ENCODE results near the gene PCBP1. TPM values are rescaled to one million over a fixed set of nuclear protein-coding genes. Genes with fewer than 3 reads are reported as not detected.
A peak's percentile ranks its signal among the peaks of the same experiment; 100 is the strongest.
"Not testable (repeated sequence)": the region's sequence is repeated elsewhere in the genome, so short reads cannot be mapped to it uniquely, and the experiment has no call there.

Gene PCBP1
- polyA plus RNA-seq, 1 donor: 290 TPM

DNA sequence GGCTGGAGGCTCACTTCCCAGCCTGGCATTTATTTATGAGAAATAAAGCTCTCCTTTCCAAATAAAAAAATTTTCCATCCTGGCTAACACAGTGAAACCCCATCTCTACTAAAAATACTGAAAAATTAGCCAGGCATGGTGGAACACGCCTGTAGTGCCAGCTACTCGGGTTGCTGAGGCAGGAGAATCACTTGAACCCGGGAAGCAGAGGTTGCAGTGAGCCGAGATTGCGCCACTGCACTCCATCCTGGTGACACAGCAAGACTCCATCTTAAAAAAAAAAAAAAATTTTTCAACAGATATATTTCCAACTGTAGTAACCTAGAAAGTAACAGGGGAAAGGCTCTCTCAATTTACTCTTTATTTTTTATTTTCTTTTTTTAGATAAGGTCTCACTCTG lies 6.1 kb upstream of the PCBP1 start:
- DNase-seq: no peak

DNA sequence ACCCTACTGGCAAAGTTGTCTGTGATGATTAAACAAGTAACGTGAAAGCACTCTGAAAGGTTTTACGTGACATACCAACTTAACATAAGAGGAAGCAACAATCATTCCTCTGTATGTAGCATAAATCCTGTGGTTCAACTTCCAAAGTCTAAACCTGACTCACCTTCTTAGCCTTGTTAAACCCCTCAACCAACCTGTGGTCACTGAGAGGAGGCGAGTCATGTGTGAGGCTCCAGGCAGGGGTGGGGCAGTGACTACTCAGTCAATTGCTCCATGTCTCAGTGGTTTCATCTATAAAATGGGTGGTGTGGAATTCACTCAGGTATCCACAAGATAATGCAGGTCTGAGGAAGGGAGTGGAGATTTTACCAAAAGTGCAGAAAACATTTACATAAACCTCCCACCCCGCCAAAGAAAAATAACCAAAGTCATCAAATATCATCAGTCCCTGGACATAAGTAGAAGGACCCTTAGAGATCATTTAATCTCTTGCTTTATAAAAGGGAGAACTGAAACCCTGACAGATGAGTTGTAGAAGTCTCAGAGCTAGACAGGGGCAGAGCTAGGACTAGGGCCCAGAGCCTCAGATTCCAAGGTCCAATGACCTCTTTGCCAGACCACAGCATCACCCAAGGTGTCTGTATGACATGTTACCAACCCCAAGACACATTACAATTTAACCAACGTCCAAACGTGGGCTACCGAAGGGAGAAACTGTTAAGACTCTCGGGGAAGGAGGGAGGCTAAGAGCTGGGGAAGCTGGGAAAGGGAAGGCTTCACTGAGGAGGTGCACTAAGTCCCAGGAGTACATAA lies 3.7 kb upstream of the PCBP1 start:
- DNase-seq: no peak

DNA sequence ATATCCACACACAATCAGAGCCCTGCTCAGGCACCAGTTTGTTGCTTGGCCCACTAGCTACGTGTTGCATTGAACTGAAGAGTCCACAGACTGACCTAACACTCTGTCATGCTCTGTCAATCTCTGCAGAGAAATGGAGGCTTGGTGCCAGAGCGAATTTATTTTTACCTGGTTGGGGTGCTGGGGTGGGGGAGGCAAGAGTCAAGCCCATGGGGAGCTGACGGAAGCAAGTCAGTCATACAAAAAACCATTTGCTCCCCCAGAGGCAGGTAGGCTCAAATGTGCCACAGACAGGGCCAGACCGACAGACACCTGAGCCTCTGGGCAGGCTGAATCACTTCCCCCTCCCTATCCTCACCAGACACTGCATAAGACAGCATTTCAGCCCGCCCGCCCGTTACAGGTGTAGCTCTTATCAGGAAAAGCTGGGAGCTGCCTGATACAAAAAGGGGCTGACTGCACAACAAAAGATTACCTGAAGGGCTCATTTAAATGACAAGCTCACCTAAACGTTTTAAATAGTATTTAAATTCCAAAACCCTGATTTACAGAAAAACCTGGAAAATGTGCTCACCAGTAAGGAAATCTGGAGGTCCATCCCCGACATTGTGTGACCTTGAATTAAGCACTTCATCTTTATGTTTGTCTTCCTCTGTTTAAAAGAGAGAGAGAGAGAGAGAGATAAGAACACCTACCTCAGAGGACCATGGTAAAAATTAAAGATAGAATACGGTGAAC lies 2.1 kb upstream of the PCBP1 start:
- DNase-seq: no peak

DNA sequence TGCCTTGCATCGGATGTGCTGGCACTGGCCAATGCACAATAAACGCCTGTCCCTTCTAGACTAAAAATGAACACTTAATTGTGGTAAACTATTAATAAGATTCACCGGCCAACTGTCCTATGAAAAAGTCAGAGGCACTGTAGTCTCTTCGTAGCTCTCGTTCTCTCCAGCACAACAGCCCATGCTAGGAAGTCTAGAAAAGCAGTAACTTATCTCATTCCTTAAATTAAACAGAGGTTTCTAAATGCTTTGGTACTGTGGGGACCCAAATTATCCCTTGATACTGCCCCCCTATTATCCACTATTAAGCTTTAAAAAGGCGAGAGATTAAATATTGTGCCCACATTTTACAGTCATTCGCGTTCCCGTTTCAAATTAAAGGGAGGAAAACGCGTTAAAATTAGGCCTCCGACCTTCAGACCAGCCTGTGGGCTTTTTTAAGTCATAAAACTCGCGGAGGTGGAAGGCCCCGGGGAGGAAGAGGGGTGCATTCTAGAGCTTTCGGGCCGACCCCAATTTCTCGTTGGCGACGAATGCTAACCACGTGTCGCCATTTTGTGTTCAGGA lies 1.5 kb upstream of the PCBP1 start:
- DNase-seq: no peak

DNA sequence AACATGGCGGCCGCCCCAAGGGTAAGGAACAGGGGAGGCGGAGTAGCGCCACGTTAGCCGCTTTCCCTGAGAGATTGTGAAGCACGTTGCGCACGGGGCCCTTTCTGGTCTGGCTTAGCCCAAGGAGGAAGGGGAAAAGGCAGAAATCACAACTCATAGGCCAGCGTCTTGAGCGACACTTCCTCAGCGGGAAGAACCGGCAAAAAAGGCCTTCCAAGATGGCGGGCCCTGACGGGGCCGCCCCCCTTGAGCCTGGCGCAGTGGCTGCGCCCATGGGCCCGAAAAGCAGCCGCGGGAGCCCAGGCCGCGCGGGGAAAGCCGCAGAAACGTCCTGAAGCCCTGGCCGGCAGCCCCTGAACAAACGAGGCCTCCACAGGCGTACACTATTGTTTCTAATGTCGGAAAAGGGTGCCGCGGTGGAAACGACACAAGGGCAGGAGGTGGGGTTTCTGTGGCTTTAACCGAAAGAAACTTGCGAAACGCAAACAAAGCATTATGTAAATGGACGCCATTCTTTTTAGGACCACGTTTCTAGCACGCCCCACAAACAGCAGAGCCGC lies 919 bp upstream of the PCBP1 start:
- DNase-seq: peak; percentile 83

DNA sequence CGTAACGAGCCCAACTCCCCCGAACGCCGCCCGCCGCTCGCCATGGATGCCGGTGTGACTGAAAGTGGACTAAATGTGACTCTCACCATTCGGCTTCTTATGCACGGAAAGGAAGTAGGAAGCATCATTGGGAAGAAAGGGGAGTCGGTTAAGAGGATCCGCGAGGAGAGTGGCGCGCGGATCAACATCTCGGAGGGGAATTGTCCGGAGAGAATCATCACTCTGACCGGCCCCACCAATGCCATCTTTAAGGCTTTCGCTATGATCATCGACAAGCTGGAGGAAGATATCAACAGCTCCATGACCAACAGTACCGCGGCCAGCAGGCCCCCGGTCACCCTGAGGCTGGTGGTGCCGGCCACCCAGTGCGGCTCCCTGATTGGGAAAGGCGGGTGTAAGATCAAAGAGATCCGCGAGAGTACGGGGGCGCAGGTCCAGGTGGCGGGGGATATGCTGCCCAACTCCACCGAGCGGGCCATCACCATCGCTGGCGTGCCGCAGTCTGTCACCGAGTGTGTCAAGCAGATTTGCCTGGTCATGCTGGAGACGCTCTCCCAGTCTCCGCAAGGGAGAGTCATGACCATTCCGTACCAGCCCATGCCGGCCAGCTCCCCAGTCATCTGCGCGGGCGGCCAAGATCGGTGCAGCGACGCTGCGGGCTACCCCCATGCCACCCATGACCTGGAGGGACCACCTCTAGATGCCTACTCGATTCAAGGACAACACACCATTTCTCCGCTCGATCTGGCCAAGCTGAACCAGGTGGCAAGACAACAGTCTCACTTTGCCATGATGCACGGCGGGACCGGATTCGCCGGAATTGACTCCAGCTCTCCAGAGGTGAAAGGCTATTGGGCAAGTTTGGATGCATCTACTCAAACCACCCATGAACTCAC lies 673 bp downstream of the PCBP1 start:
- no peak for DNase-seq

DNA sequence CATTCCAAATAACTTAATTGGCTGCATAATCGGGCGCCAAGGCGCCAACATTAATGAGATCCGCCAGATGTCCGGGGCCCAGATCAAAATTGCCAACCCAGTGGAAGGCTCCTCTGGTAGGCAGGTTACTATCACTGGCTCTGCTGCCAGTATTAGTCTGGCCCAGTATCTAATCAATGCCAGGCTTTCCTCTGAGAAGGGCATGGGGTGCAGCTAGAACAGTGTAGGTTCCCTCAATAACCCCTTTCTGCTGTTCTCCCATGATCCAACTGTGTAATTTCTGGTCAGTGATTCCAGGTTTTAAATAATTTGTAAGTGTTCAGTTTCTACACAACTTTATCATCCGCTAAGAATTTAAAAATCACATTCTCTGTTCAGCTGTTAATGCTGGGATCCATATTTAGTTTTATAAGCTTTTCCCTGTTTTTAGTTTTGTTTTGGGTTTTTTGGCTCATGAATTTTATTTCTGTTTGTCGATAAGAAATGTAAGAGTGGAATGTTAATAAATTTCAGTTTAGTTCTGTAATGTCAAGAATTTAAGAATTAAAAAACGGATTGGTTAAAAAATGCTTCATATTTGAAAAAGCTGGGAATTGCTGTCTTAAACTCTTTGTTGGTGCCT lies 1.4 kb downstream of the PCBP1 start:
- no peak for DNase-seq

DNA sequence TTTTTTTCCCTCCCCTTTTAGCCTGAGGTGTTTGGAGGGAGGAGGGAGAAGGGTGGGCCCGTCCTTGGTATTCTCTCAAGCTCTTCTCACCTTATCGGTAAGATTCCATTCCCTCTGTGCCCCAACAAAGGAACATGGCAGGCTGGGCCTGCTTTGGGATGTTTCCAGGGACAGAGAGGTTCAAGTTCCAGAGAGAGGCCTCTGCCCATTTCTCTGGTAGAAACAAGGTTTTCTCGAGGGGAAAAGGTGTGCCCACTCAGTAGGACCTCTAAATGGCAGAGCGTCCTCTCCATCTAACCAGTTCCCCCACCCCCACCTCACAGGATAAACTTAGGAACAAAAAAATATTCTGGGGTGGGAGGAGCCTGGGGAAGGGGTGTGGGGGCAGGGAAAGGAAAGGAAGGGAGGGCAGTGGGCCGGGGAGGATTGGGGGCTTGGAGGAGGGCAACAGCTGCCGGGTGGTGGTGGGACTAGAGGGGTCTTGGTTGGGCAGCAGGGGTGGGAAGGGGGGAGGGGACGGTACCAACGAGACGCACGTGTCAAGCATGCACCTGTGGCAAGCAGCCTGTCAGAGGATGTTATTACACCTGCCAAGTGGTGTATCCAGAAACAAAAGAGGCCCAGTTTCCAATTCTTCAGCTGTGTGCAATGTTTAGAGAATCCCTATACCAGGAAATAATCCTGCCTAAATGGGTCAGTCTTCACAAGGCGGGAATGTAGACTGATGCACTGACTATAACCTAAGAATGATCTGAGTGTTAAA lies 2.1 kb downstream of the PCBP1 start:
- no peak for DNase-seq

DNA sequence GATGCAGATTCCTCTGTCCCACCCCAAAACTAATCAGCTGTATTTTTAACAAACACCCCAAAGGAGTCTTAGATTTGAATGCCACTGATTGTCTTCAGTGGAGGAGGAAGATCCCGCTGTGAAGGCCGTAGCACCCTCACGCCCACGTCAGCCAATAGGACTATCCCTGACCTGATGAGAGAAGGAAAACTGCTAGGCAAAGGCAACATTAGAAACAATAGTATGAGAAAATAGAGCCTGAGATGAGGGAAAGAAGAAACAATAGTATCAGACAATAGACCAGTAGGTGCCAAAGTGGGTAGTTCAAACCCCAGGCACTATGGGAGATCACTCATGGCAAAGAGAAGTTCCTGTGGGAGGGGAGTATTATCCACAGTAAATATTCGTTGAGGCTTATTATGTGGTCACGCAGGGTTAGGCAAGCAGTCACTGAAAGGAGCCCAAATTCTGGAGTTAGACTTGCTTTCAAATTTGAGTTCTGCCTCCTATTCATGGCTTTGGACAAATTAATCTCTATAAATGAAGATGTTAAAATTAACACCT lies 2.8 kb downstream of the PCBP1 start:
- DNase-seq: no peak

DNA sequence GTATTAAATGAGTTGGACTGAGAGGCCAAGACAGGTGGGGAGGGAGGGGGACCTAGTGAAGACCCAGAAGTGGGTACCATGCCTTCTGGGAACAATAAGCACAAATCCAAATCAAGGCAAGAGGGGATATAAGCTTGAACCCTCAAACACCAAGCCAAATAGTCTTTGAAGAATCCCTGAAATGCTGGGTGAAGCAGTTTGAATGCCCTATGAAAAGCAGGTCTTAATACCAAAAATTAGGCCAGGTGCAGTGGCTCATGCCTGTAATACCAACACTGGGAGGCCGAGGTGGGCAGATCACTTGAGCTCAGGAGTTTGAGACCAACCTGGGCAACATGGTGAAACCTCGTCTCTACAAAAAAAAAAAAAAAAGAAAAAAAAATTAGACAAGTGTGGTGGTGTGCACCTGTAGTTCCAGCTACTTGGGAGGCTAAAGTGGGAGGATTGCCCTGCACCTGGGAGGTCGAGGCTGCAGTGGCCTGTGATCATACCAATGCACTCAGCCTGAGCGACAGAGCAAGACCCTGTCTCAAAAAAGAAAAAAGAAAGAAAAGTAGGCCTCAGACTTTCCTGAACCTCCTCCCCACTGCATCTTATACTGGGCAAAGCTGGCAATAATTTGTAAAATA lies 3.5 kb downstream of the PCBP1 start:
- DNase-seq: no peak

DNA sequence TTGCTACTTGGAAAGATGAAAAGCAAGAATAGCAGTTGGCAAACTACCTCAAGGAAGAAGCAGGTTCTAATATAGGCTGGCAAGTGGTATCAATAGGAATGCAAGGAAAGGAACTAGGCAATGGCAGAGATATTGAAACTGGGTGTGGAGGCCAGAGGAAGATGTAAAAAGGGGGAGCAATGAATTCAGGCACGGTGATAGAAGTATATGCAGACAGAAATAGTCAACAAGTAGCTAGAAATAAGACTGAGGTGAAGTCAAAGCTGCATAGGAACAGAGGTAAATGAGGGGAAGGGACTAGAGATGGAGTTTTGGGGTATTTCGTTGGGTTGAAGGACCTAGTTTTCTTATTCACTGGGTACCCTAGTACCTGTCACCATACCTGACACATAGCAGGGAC lies 4.1 kb downstream of the PCBP1 start:
- no peak for DNase-seq

DNA sequence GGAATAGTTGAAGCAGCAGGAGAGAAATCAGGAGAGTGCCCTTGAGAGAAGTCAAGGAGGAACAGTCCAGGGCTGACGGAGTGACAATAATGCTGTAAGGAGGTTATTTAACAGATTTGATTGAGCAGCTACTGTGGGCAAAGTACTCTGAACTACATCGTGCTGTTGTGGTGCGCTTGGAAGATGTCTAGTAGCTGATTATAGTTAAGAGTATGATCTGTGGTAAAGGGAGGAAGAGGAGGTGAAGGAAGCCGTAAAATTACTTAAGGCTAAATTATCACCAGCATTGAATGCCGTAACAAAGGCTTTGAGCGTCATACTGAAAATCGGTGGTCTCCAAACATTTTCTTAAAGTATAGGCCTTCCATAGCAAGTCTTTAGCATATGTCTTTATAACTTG lies 4.5 kb downstream of the PCBP1 start:
- DNase-seq: no peak

DNA sequence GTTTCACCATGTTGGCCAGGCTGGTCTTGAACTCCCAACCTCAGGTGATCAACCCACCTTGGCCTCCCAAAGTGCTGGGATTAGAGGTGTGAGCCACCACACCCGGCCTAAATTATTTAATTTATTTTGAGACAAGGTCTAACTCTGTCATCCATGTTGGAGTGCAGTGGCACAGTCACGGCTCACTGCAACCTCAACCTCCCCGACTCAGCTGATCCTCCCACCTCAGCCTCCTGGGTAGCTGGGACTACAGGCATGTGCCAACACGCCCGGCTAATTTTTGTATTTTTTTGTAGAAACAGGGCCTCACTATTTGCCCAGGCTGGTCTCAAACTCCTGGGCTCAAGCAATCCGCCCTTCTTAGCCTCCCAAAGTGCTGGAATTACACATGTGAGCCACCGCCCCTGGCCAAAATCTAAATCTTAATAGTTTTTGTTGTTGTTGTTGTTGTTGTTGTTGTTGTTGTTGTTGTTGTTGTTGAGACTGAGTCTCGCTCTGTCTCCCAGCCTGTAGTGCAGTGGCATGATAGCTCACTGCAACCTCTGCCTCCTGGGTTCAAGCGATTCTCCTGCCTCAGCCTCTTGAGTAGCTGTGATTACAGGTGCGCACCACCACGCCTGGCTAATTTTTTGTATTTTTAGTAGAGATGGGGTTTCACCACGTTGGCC lies 5.4 kb downstream of the PCBP1 start:
- DNase-seq: not testable (repeated sequence)

DNA sequence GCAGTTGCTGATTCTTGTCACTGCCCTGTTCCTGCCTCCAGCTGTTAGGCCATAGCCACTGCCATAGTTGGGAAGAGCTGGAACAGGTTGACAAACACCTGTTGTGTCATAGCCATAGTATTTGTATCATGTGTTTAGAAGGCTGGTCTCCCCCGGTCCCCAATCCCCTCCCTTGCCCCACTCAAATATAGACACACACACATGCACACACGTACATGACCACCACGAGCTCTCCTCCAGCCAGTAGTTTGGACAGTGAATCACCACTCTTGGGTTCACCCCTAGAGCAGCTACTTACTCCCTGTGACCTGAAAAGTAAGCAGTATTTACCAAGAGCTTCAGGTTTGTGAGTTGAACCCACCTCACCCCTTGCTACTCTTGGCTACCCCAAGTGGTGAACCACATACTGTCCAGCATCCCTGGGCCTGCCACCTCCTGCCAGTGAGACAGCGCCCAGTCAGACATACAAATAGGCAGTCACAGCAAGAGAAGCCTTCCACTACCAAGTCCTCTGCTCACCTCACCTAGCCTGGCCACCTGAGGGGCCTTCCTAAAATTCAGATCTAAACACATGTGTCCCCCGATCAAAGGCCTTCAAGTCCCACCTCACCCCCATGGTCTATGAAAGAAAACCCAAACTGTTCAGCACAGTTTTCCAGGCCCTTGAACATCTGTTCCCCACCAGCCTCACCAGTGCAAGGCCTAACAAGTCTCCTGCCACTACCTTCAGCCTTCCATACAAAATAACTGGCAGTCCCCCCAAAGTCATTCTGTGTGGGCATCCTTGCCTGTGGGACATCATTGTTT lies 7.1 kb downstream of the PCBP1 start:
- DNase-seq: no peak

DNA sequence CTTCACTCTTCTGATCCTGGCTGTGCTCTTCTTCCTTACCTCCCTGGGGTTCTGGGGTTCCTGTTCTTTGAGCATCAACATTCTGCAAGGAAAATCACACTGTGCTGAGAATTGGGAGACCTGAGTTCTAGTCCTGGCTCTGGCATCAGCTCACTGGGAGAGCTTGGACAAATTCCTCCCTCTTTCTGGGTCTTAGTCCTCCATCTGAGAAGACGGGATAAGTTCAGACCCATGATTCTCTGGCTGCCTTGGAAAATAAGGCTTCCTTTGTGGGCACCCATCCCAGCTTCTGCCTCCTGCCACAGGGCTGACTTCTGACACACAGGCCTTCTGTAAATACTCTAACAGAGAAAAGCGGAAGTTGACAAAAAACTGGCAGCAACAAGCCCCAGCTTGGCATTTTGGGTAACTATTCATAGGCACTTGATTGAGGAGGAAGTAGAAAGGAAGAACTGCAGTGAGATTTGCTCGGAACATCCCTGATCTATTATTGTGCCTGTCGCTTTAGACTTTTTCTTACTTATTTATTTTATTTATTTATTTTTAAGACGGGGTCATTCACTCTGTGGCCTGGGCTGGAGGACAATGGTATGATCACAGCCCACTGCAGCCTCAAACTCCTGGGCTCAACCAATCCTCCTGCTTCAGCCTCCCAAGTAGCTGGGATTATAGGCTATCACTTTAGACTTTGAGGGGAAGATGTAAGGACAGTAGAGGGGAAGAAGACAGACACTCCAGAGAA lies 7.9 kb downstream of the PCBP1 start:
- DNase-seq: no peak

DNA sequence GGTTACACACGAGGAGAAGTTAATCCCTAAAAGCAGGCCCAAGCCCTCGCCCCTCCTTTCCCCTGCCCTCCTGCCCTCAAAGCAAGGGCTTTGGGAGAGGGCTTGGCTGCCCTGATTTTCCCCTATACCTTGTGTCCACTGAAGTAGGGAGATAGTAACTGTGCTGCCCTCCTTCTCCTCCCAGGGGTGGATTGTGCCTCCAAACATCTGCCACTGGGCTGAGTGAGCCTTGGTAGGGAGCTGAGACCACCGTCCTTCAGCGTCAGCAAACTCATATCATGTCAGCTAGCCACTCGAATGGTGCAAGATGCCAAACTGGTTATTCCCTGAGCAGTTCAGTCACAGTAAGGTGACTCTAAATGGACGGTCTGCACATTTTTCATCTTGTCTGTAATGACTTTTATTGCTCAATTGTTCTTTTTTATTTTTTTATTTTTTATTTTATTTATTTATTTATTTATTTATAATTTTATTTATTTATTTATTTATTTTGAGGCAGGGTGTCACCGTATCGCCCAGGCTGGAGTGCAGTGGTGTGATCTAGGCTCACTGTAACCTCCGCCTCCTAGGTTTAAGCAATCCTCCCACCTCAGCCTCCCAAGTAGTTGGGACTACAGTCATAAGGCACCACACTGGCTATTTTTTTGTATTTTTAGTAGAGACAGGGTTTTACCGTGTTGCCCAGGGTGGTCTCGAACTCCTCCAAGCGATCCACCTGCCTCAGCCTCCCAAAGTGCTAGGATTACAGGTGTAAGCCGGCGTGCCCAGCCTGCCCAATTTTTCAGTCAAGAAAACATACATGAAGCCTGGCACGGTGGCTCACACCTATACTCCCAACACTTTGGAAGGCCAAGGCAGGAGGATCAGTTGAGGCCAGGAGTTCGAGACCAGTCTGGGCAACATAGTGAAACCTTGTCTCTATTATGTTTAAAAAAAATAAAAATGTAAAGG lies 8.7 kb downstream of the PCBP1 start:
- DNase-seq: no peak

DNA sequence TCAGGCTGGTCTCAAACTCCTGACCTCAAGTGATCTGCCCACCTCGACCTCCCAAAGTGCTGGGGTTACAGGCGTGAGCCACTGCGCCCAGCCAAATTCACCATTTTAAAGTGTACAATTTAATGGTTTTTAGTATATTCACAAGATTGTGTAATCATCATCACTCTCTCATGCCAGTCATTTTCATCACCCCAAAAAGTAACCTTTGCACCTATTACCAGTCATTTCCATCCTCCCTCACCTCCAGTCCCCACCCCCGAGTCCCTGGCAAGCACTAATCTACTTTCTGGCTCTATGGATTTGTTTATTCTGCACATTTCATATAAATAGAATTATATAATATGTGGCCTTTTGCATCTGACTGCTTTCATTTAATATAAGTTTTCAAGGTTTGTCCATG lies 10.8 kb downstream of the PCBP1 start:
- no peak for DNase-seq

Measured in hindlimb muscle (tissue), 1 donor.